Measurements from ENCODE around the gene EGFL7.
A peak's percentile ranks its signal among the peaks of the same experiment; 100 is the strongest.

EGFL7 gene

GRCh38 chr9:136683755-136684154, 21.0 kb downstream of the EGFL7 start:
- Histone ChIP-seq H3K36me3 (ENCODE audit: insufficient read depth, low read depth, low read length) (no peaks in the 10 kb centered on the region), H3K27me3 (ENCODE audit: insufficient read depth, low read length) (peaks cover 26% of the 10 kb centered on the region), H3K27ac (ENCODE audit: low read length) (no peak overlapping the region), H3K4me1 (ENCODE audit: insufficient read depth, low read length) (no peaks in the 10 kb centered on the region; the same call in 1 of the 2 replicates), H3K4me3 (ENCODE audit: low read length) (no peak overlapping the region), H3K9me3 (ENCODE audit: insufficient read depth, low read depth, low read length) (no peaks in the 10 kb centered on the region), H3K9ac (ENCODE audit: low read depth, low read length) (no peak overlapping the region)

- no peaks in the 10 kb centered on the region; the same call in 1 of the 2 replicates for H3K4me1 ChIP-seq (ENCODE audit: insufficient read depth, low read length)
- no peaks in the 10 kb centered on the region for H3K9me3 ChIP-seq (ENCODE audit: insufficient read depth, low read depth, low read length)
- H3K36me3 ChIP-seq (ENCODE audit: insufficient read depth, low read depth, low read length) = no peaks in the 10 kb centered on the region
- peaks cover 32% of the 10 kb centered on the region for H3K27me3 ChIP-seq (ENCODE audit: insufficient read depth, low read length)
- no peak overlapping the region for H3K4me3 ChIP-seq (ENCODE audit: low read length)
- no peak overlapping the region for H3K9ac ChIP-seq (ENCODE audit: low read depth, low read length)
- H3K27ac ChIP-seq (ENCODE audit: low read length) = no peak overlapping the region
Observed at GRCh38 chr9:136684339-136684738, 21.6 kb downstream of the EGFL7 start.

GRCh38 chr9:136684799-136685198, 22.1 kb downstream of the EGFL7 start:
- Histone ChIP-seq H3K27ac (ENCODE audit: low read length) (no peak overlapping the region), H3K36me3 (ENCODE audit: insufficient read depth, low read depth, low read length) (no peaks in the 10 kb centered on the region), H3K4me3 (ENCODE audit: low read length) (no peak overlapping the region), H3K4me1 (ENCODE audit: insufficient read depth, low read length) (no peaks in the 10 kb centered on the region; the same call in 1 of the 2 replicates), H3K9ac (ENCODE audit: low read depth, low read length) (no peak overlapping the region), H3K27me3 (ENCODE audit: insufficient read depth, low read length) (peaks cover 32% of the 10 kb centered on the region), H3K9me3 (ENCODE audit: insufficient read depth, low read depth, low read length) (no peaks in the 10 kb centered on the region)

- Histone ChIP-seq H3K27me3 (ENCODE audit: insufficient read depth, low read length) (peaks cover 32% of the 10 kb centered on the region), H3K27ac (ENCODE audit: low read length) (no peak overlapping the region), H3K4me3 (ENCODE audit: low read length) (no peak overlapping the region), H3K4me1 (ENCODE audit: insufficient read depth, low read length) (no peaks in the 10 kb centered on the region; the same call in 1 of the 2 replicates), H3K9me3 (ENCODE audit: insufficient read depth, low read depth, low read length) (no peaks in the 10 kb centered on the region), H3K36me3 (ENCODE audit: insufficient read depth, low read depth, low read length) (no peaks in the 10 kb centered on the region), H3K9ac (ENCODE audit: low read depth, low read length) (no peak overlapping the region)
Observed at GRCh38 chr9:136685216-136685615, 22.5 kb downstream of the EGFL7 start.

GRCh38 chr9:136685790-136686533, 23.2 kb downstream of the EGFL7 start:
- H3K27me3 ChIP-seq (ENCODE audit: insufficient read depth, low read length) = peaks cover 32% of the 10 kb centered on the region
- H3K36me3 ChIP-seq (ENCODE audit: insufficient read depth, low read depth, low read length) = no peaks in the 10 kb centered on the region
- H3K9me3 ChIP-seq (ENCODE audit: insufficient read depth, low read depth, low read length) = no peaks in the 10 kb centered on the region
- H3K9ac ChIP-seq (ENCODE audit: low read depth, low read length) = peak overlapping the region; percentile 41; the same call in 1 of the 2 replicates
- no peak overlapping the region for H3K27ac ChIP-seq (ENCODE audit: low read length)
- H3K4me1 ChIP-seq (ENCODE audit: insufficient read depth, low read length) = no peaks in the 10 kb centered on the region; the same call in 1 of the 2 replicates
- peak overlapping the region; percentile 68; the same call in 1 of the 2 replicates for H3K4me3 ChIP-seq (ENCODE audit: low read length)

GRCh38 chr9:136686534-136686793, 23.7 kb downstream of the EGFL7 start:
- Histone ChIP-seq H3K27ac (ENCODE audit: low read length) (no peak overlapping the region), H3K9me3 (ENCODE audit: insufficient read depth, low read depth, low read length) (no peaks in the 10 kb centered on the region), H3K36me3 (ENCODE audit: insufficient read depth, low read depth, low read length) (no peaks in the 10 kb centered on the region), H3K27me3 (ENCODE audit: insufficient read depth, low read length) (peaks cover 32% of the 10 kb centered on the region), H3K4me3 (ENCODE audit: low read length) (peak overlapping the region; percentile 68; the same call in 1 of the 2 replicates), H3K9ac (ENCODE audit: low read depth, low read length) (peak overlapping the region; percentile 41; the same call in 1 of the 2 replicates), H3K4me1 (ENCODE audit: insufficient read depth, low read length) (peaks cover 3% of the 10 kb centered on the region; the same call in 1 of the 2 replicates)

GRCh38 chr9:136686794-136687711, 24.3 kb downstream of the EGFL7 start, which contains the start of gene AGPAT2:
AGPAT2 (minus strand) TSS chr9:136687457; CDS start chr9:136687357, 100 bp downstream.
- Histone ChIP-seq H3K27me3 (ENCODE audit: insufficient read depth, low read length) (peaks cover 32% of the 10 kb centered on the region), H3K27ac (ENCODE audit: low read length) (no peak within 1 kb of the TSS), H3K4me1 (ENCODE audit: insufficient read depth, low read length) (peaks cover 5% of the 10 kb centered on the region; the same call in 1 of the 2 replicates), H3K9me3 (ENCODE audit: insufficient read depth, low read depth, low read length) (no peaks in the 10 kb centered on the region), H3K9ac (ENCODE audit: low read depth, low read length) (peak within 1 kb of the TSS; percentile 41; the same call in 1 of the 2 replicates), H3K36me3 (ENCODE audit: insufficient read depth, low read depth, low read length) (no peaks in the 10 kb centered on the region), H3K4me3 (ENCODE audit: low read length) (peak within 1 kb of the TSS; percentile 68; the same call in 1 of the 2 replicates)

GRCh38 chr9:136687721-136688223, 25.1 kb downstream of the EGFL7 start:
- H3K4me1 ChIP-seq (ENCODE audit: insufficient read depth, low read length) = peaks cover 5% of the 10 kb centered on the region; the same call in 1 of the 2 replicates
- H3K27ac ChIP-seq (ENCODE audit: low read length) = no peak overlapping the region
- H3K9ac ChIP-seq (ENCODE audit: low read depth, low read length) = no peak overlapping the region
- H3K27me3 ChIP-seq (ENCODE audit: insufficient read depth, low read length) = peaks cover 32% of the 10 kb centered on the region
- H3K4me3 ChIP-seq (ENCODE audit: low read length) = peak overlapping the region; percentile 54; the same call in 1 of the 2 replicates
- no peaks in the 10 kb centered on the region for H3K9me3 ChIP-seq (ENCODE audit: insufficient read depth, low read depth, low read length)
- no peaks in the 10 kb centered on the region for H3K36me3 ChIP-seq (ENCODE audit: insufficient read depth, low read depth, low read length)

GRCh38 chr9:136688274-136689107, 25.8 kb downstream of the EGFL7 start:
- peaks cover 5% of the 10 kb centered on the region; the same call in 1 of the 2 replicates for H3K4me1 ChIP-seq (ENCODE audit: insufficient read depth, low read length)
- no peak overlapping the region for H3K27ac ChIP-seq (ENCODE audit: low read length)
- no peaks in the 10 kb centered on the region for H3K9me3 ChIP-seq (ENCODE audit: insufficient read depth, low read depth, low read length)
- no peaks in the 10 kb centered on the region for H3K36me3 ChIP-seq (ENCODE audit: insufficient read depth, low read depth, low read length)
- no peak overlapping the region for H3K9ac ChIP-seq (ENCODE audit: low read depth, low read length)
- H3K27me3 ChIP-seq (ENCODE audit: insufficient read depth, low read length) = peaks cover 32% of the 10 kb centered on the region
- H3K4me3 ChIP-seq (ENCODE audit: low read length) = no peak overlapping the region; the same call in 1 of the 2 replicates

GRCh38 chr9:136689108-136689460, 26.4 kb downstream of the EGFL7 start:
- H3K9ac ChIP-seq (ENCODE audit: low read depth, low read length) = no peak overlapping the region
- peaks cover 32% of the 10 kb centered on the region for H3K27me3 ChIP-seq (ENCODE audit: insufficient read depth, low read length)
- no peak overlapping the region for H3K4me3 ChIP-seq (ENCODE audit: low read length)
- no peak overlapping the region for H3K27ac ChIP-seq (ENCODE audit: low read length)
- no peaks in the 10 kb centered on the region for H3K36me3 ChIP-seq (ENCODE audit: insufficient read depth, low read depth, low read length)
- H3K9me3 ChIP-seq (ENCODE audit: insufficient read depth, low read depth, low read length) = no peaks in the 10 kb centered on the region
- peaks cover 5% of the 10 kb centered on the region; the same call in 1 of the 2 replicates for H3K4me1 ChIP-seq (ENCODE audit: insufficient read depth, low read length)

Data from iPS-20b (cell line).